HepG2 (cell line): ENCODE measurements around the gene C14orf93. TPM values are rescaled to one million over a fixed set of nuclear protein-coding genes. Genes with fewer than 3 reads are reported as not detected.
A peak's percentile ranks its signal among the peaks of the same experiment; 100 is the strongest.

Experiments
- BHLHE40 ChIP-seq: IDR thresholded peaks from 2 replicates; pipeline ENCODE4 v1.6.1; 2011; ENCODE audit warnings: low read length, improper control_type of control experiment
- CBX1 ChIP-seq: IDR thresholded peaks from one replicate; pipeline ENCODE4 v1.6.1; 2016; ENCODE audit warnings: antibody characterized with exemption, low read depth
- CBX5 ChIP-seq: sonication (generic); formaldehyde crosslinking; IDR thresholded peaks from 2 replicates; pipeline ENCODE4 v1.4.0; 2020; ENCODE audit warnings: missing genetic modification reagents, borderline replicate concordance
- CEBPG ChIP-seq: IDR thresholded peaks from 2 replicates; pipeline ENCODE4 v1.6.1; 2016
- EEA1 ChIP-seq: sonication (generic); formaldehyde crosslinking; IDR thresholded peaks from 2 replicates; pipeline ENCODE4 v1.5.1; 2020; ENCODE audit warnings: mild to moderate bottlenecking, missing genetic modification reagents, borderline replicate concordance
- HDAC6 ChIP-seq: fragments of 200-600 bp; sonication (generic); IDR thresholded peaks from 2 replicates; pipeline ENCODE4 v1.7.0; 2017; ENCODE audit warnings: mild to moderate bottlenecking, antibody characterized with exemption, low read length, low read depth
- MED8 ChIP-seq: sonication (generic); formaldehyde crosslinking; IDR thresholded peaks from 2 replicates; pipeline ENCODE4 v1.8.1; 2023; ENCODE audit warnings: mild to moderate bottlenecking, missing genetic modification reagents; ENCODE audit not compliant: insufficient replicate concordance
- NFIC ChIP-seq: IDR thresholded peaks from 2 replicates; pipeline ENCODE4 v1.6.1; 2012; ENCODE audit warnings: mild to moderate bottlenecking, low read length, inconsistent platforms
- RAD21 ChIP-seq: fragments of 450-650 bp; formaldehyde crosslinking; IDR thresholded peaks from 2 replicates; pipeline ENCODE4 v1.5.0; 2020; ENCODE audit warnings: mild to moderate bottlenecking
- ZNF230 ChIP-seq: sonication (generic); formaldehyde crosslinking; IDR thresholded peaks from 2 replicates; pipeline ENCODE4 v1.4.0; 2020; ENCODE audit warnings: mild to moderate bottlenecking, missing genetic modification reagents
- ZNF737 ChIP-seq: sonication (generic); formaldehyde crosslinking; IDR thresholded peaks from 2 replicates; pipeline ENCODE4 v1.5.0; 2020; ENCODE audit warnings: missing genetic modification reagents, mild to moderate bottlenecking, borderline replicate concordance
- ZSCAN9 ChIP-seq: IDR thresholded peaks from 2 replicates; pipeline ENCODE4 v1.6.1; 2016; ENCODE audit warnings: borderline replicate concordance
- polyA plus RNA-seq, 8 experiments: library from polyadenylated mRNA; depleted of rRNA in 3 of 8; stranded (reverse) in 7 of 8; unstranded in 1 of 8; fragments of >200 nt; fragmentation: Illumina TruSeq in 4 of 8; extraction: Trizol in 4 of 8; gene quantifications; 2 replicates each; pipeline versions ENCODE4 v1.2.1 to v1.2.3, GENCODE V29; 2011 to 2016; ENCODE audit warnings: low read depth in 4 of 8, missing spikeins in 1 of 8, mixed read lengths in 1 of 8; ENCODE audit not compliant: insufficient read depth in 1 of 8
- total RNA-seq, 5 experiments: library from RNA; depleted of rRNA; stranded (reverse); fragments of >200 nt; fragmentation: Illumina TruSeq; extraction: Trizol; gene quantifications; 2 replicates each; pipeline ENCODE4 v1.2.3, GENCODE V29; 2016; ENCODE audit warnings: low read depth in 1 of 5
- TF ChIP-seq, protein P1 (sequence below): sonication (generic); formaldehyde crosslinking; IDR thresholded peaks from 2 replicates; pipeline ENCODE4 v1.5.0; 2020; ENCODE audit warnings: mild to moderate bottlenecking, missing genetic modification reagents, moderate library complexity
- TF ChIP-seq, protein P2 (sequence below): sonication (generic); formaldehyde crosslinking; IDR thresholded peaks from 2 replicates; pipeline ENCODE4 v1.5.0; 2020; ENCODE audit warnings: missing genetic modification reagents
- TF ChIP-seq, protein P3 (sequence below): sonication (generic); formaldehyde crosslinking; conservative IDR thresholded peaks from 2 replicates; pipeline ENCODE4 v1.5.0; 2020; ENCODE audit warnings: missing genetic modification reagents
- TF ChIP-seq, protein P4 (sequence below): sonication (generic); formaldehyde crosslinking; IDR thresholded peaks from 2 replicates; pipeline ENCODE4 v1.4.0; 2020; ENCODE audit warnings: mild to moderate bottlenecking, missing genetic modification reagents
- TF ChIP-seq, protein P5 (sequence below): IDR thresholded peaks from 2 replicates; pipeline ENCODE4 v1.6.1; 2016; ENCODE audit warnings: missing biosample characterization, missing genetic modification reagents, low read depth
- TF ChIP-seq, protein P6 (sequence below): sonication (generic); formaldehyde crosslinking; IDR thresholded peaks from 2 replicates; pipeline ENCODE4 v1.5.0; 2020; ENCODE audit warnings: mild to moderate bottlenecking, missing genetic modification reagents

The C14orf93 gene
- total and polyA plus RNA-seq, 2 of the 13 experiments (the other 11 are each of a cell fraction or from before 2014, with no cell fraction given), result 11.4 to 22.5 TPM

DNA sequence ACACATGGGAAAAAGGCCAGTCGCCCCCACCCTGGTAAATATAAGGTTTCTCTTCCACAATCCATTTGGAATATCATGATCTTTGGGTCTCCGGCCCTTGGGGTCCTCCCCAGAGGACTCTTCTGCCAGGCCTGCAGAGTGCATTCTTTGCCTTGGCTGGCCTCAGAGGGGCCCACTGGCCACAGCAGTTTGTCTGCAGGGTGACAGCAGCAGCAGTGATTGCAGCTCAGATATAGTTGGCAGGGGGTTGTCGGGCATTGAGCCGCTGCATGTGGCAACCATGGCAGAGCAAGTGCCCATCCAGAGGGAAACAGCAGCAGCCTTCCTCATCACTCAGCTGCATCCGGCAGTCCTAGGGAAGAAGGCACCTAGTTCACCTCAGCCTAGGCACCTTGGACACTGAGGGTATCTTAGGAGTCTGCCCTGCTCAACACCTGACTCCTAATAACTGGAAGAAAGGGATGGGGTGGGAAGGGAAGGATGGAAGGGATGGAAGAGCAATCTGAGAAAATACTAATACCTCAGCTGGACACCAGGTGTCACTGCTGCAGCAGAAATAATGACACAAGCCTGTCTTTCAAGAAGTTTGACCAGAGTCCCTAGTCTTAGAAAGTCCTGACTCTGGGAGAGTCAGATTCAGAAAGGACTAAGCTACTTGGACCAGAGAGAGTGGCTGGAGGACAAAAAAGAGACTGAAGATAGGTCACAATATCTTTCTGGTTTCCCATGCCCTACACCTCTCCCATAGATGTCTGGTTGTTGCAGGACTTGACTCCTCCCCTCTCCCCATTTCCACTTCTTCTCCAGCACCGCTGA, 36.5 kb downstream of the C14orf93 start (continued):
- TF ChIP-seq, protein P1, sequence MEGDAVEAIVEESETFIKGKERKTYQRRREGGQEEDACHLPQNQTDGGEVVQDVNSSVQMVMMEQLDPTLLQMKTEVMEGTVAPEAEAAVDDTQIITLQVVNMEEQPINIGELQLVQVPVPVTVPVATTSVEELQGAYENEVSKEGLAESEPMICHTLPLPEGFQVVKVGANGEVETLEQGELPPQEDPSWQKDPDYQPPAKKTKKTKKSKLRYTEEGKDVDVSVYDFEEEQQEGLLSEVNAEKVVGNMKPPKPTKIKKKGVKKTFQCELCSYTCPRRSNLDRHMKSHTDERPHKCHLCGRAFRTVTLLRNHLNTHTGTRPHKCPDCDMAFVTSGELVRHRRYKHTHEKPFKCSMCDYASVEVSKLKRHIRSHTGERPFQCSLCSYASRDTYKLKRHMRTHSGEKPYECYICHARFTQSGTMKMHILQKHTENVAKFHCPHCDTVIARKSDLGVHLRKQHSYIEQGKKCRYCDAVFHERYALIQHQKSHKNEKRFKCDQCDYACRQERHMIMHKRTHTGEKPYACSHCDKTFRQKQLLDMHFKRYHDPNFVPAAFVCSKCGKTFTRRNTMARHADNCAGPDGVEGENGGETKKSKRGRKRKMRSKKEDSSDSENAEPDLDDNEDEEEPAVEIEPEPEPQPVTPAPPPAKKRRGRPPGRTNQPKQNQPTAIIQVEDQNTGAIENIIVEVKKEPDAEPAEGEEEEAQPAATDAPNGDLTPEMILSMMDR (CRISPR knock-in tag), result no peak
- TF ChIP-seq CBX5 (CRISPR knock-in tag) (peak; percentile 69; the same call in 1 of the 2 replicates), NFIC (no peak), MED8 (CRISPR knock-in tag) (no peak), RAD21 (peak; percentile 97), ZNF737 (no peak), CBX1 (no peak), ZSCAN9 (CRISPR knock-in tag) (peak; percentile 37; the same call in 1 of the 2 replicates), CEBPG (CRISPR knock-in tag) (peak; percentile 39; the same call in 1 of the 2 replicates), HDAC6 (no peak), BHLHE40 (no peak), ZNF230 (0 out of 2 replicates have a peak, but pooled peaks have one; percentile 42), EEA1 (CRISPR knock-in tag) (no peak)
- TF ChIP-seq, protein P2, sequence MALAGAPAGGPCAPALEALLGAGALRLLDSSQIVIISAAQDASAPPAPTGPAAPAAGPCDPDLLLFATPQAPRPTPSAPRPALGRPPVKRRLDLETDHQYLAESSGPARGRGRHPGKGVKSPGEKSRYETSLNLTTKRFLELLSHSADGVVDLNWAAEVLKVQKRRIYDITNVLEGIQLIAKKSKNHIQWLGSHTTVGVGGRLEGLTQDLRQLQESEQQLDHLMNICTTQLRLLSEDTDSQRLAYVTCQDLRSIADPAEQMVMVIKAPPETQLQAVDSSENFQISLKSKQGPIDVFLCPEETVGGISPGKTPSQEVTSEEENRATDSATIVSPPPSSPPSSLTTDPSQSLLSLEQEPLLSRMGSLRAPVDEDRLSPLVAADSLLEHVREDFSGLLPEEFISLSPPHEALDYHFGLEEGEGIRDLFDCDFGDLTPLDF (CRISPR knock-in tag), result no peak
- TF ChIP-seq, protein P3, sequence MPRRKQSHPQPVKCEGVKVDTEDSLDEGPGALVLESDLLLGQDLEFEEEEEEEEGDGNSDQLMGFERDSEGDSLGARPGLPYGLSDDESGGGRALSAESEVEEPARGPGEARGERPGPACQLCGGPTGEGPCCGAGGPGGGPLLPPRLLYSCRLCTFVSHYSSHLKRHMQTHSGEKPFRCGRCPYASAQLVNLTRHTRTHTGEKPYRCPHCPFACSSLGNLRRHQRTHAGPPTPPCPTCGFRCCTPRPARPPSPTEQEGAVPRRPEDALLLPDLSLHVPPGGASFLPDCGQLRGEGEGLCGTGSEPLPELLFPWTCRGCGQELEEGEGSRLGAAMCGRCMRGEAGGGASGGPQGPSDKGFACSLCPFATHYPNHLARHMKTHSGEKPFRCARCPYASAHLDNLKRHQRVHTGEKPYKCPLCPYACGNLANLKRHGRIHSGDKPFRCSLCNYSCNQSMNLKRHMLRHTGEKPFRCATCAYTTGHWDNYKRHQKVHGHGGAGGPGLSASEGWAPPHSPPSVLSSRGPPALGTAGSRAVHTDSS (CRISPR knock-in tag), result no peak
- TF ChIP-seq, protein P4, sequence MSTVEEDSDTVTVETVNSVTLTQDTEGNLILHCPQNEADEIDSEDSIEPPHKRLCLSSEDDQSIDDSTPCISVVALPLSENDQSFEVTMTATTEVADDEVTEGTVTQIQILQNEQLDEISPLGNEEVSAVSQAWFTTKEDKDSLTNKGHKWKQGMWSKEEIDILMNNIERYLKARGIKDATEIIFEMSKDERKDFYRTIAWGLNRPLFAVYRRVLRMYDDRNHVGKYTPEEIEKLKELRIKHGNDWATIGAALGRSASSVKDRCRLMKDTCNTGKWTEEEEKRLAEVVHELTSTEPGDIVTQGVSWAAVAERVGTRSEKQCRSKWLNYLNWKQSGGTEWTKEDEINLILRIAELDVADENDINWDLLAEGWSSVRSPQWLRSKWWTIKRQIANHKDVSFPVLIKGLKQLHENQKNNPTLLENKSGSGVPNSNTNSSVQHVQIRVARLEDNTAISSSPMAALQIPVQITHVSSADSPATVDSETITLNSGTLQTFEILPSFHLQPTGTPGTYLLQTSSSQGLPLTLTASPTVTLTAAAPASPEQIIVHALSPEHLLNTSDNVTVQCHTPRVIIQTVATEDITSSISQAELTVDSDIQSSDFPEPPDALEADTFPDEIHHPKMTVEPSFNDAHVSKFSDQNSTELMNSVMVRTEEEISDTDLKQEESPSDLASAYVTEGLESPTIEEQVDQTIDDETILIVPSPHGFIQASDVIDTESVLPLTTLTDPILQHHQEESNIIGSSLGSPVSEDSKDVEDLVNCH (CRISPR knock-in tag), result peak; percentile 58; the same call in 1 of the 2 replicates
- TF ChIP-seq, protein P5, sequence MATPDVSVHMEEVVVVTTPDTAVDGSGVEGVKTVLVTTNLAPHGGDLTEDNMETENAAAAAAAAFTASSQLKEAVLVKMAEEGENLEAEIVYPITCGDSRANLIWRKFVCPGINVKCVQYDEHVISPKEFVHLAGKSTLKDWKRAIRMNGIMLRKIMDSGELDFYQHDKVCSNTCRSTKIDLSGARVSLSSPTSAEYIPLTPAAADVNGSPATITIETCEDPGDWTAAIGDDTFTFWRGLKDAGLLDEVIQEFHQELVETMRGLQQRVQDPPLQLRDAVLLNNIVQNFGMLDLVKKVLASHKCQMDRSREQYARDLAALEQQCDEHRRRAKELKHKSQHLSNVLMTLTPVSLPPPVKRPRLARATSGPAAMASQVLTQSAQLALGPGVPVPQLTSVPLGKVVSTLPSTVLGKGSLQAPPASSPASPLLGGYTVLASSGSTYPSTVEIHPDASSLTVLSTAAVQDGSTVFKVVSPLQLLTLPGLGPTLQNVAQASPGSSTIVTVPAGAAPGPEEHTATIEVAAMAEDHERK (CRISPR knock-in tag), result no peak
- TF ChIP-seq, protein P6, sequence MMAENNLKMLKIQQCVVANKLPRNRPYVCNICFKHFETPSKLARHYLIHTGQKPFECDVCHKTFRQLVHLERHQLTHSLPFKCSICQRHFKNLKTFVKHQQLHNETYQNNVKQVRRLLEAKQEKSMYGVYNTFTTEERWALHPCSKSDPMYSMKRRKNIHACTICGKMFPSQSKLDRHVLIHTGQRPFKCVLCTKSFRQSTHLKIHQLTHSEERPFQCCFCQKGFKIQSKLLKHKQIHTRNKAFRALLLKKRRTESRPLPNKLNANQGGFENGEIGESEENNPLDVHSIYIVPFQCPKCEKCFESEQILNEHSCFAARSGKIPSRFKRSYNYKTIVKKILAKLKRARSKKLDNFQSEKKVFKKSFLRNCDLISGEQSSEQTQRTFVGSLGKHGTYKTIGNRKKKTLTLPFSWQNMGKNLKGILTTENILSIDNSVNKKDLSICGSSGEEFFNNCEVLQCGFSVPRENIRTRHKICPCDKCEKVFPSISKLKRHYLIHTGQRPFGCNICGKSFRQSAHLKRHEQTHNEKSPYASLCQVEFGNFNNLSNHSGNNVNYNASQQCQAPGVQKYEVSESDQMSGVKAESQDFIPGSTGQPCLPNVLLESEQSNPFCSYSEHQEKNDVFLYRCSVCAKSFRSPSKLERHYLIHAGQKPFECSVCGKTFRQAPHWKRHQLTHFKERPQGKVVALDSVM (CRISPR knock-in tag), result no peak
